Measurements from ENCODE around the gene HYAL2.

- peak; percentile 45 for TF ChIP-seq CTCF (conservative IDR thresholded peaks at IDR 0.05; ENCODE audit: low read length)
- TF ChIP-seq EZH2phosphoT487 (IDR thresholded peaks at IDR 0.05; ENCODE audit: borderline replicate concordance) = no peak
These were observed 33.4 kb upstream of the HYAL2 start for GRCh38 chr3:50355829-50356552.
